ENCODE measurements around the gene JAM3.

The JAM3 gene

GRCh38 chr11:134072844-134073243, 4.0 kb downstream of the JAM3 start:
- Histone ChIP-seq H3K9ac (ENCODE audit: low read length) (no peak overlapping the region), H3K9me2 (replicated peaks; ENCODE audit: insufficient read depth, low read length) (no peaks in the 10 kb centered on the region), H3K4me1 (ENCODE audit: low read length) (no peaks in the 10 kb centered on the region), H3K36me3 (replicated peaks; ENCODE audit: insufficient read depth, low read length) (no peaks in the 10 kb centered on the region), H3F3A (ENCODE audit: insufficient read depth, low read length) (no peaks in the 10 kb centered on the region), H3K4me2 (ENCODE audit: low read depth, low read length) (no peak overlapping the region), H2AFZ (ENCODE audit: low read length) (no peak overlapping the region), H3K9me3 (replicated peaks; ENCODE audit: insufficient read depth, low read length) (no peaks in the 10 kb centered on the region), H3K27ac (ENCODE audit: low read length) (no peak overlapping the region), H4K20me1 (ENCODE audit: insufficient read depth, low read length) (no peaks in the 10 kb centered on the region), H3K4me3 (ENCODE audit: low read length) (no peak overlapping the region), H3K79me2 (ENCODE audit: low read length) (no peaks in the 10 kb centered on the region), H3K27me3 (replicated peaks; ENCODE audit: insufficient read depth, low read length) (no peaks in the 10 kb centered on the region)
- TF ChIP-seq EZH2 (optimal IDR thresholded peaks at IDR 0.05; ENCODE audit: low read depth, low read length) (no peak), CTCF (IDR thresholded peaks at IDR 0.05; ENCODE audit: low read length) (no peak), EZH2phosphoT487 (IDR thresholded peaks at IDR 0.05; ENCODE audit: low read length) (no peak)
- DNase-seq, result no peak

DNA sequence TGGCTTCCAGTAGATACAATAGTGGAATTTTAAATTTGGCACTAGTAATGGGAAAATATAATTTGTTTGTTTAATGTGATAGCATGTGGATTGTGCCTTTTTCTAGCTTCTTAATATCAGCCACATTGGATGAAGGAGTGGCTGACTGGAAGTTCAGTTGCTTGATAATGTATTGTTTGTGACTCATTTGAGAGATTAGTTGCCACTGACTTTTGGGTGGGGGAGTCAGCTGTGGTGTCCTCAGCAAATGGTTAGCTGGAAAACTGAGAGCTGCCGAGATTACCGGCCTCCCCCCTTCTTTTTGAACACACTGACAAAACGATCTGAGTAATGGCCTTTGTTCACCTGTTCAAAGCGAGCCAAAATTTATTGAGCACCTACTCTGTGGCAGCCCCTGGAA, 5.5 kb downstream of the JAM3 start:
- no peaks in the 10 kb centered on the region for H3K4me1 ChIP-seq (ENCODE audit: low read length)
- DNase-seq, result no peak
- H3K27ac ChIP-seq (ENCODE audit: low read length), result no peak overlapping the region
- no peaks in the 10 kb centered on the region for H3K36me3 ChIP-seq (replicated peaks; ENCODE audit: insufficient read depth, low read length)
- no peak overlapping the region for H3K4me3 ChIP-seq (ENCODE audit: low read length)
- no peaks in the 10 kb centered on the region for H3F3A ChIP-seq (ENCODE audit: insufficient read depth, low read length)
- no peak for TF ChIP-seq CTCF (IDR thresholded peaks at IDR 0.05; ENCODE audit: low read length)
- TF ChIP-seq EZH2phosphoT487 (IDR thresholded peaks at IDR 0.05; ENCODE audit: low read length), result no peak
- TF ChIP-seq EZH2 (optimal IDR thresholded peaks at IDR 0.05; ENCODE audit: low read depth, low read length), result no peak
- H3K27me3 ChIP-seq (replicated peaks; ENCODE audit: insufficient read depth, low read length), result no peaks in the 10 kb centered on the region
- H3K79me2 ChIP-seq (ENCODE audit: low read length), result no peaks in the 10 kb centered on the region
- no peak overlapping the region for H2AFZ ChIP-seq (ENCODE audit: low read length)
- H3K9ac ChIP-seq (ENCODE audit: low read length), result no peak overlapping the region
- H3K9me3 ChIP-seq (replicated peaks; ENCODE audit: insufficient read depth, low read length), result no peaks in the 10 kb centered on the region
- H3K4me2 ChIP-seq (ENCODE audit: low read depth, low read length), result no peak overlapping the region
- H3K9me2 ChIP-seq (replicated peaks; ENCODE audit: insufficient read depth, low read length), result no peaks in the 10 kb centered on the region
- no peaks in the 10 kb centered on the region for H4K20me1 ChIP-seq (ENCODE audit: insufficient read depth, low read length)

- Histone ChIP-seq H3K79me2 (ENCODE audit: low read length) (no peaks in the 10 kb centered on the region), H3F3A (ENCODE audit: insufficient read depth, low read length) (no peaks in the 10 kb centered on the region), H3K4me3 (ENCODE audit: low read length) (no peak overlapping the region), H3K36me3 (replicated peaks; ENCODE audit: insufficient read depth, low read length) (no peaks in the 10 kb centered on the region), H3K9me3 (replicated peaks; ENCODE audit: insufficient read depth, low read length) (no peaks in the 10 kb centered on the region), H4K20me1 (ENCODE audit: insufficient read depth, low read length) (no peaks in the 10 kb centered on the region), H3K27ac (ENCODE audit: low read length) (no peak overlapping the region), H3K4me1 (ENCODE audit: low read length) (no peaks in the 10 kb centered on the region), H3K9ac (ENCODE audit: low read length) (no peak overlapping the region), H2AFZ (ENCODE audit: low read length) (no peak overlapping the region), H3K27me3 (replicated peaks; ENCODE audit: insufficient read depth, low read length) (no peaks in the 10 kb centered on the region), H3K9me2 (replicated peaks; ENCODE audit: insufficient read depth, low read length) (no peaks in the 10 kb centered on the region), H3K4me2 (ENCODE audit: low read depth, low read length) (no peak overlapping the region)
- TF ChIP-seq CTCF (IDR thresholded peaks at IDR 0.05; ENCODE audit: low read length), result no peak
- TF ChIP-seq EZH2 (optimal IDR thresholded peaks at IDR 0.05; ENCODE audit: low read depth, low read length), result no peak
- TF ChIP-seq EZH2phosphoT487 (IDR thresholded peaks at IDR 0.05; ENCODE audit: low read length), result no peak
- DNase-seq, result no peak
Measured at GRCh38 chr11:134074766-134075165, 5.9 kb downstream of the JAM3 start.
